ENCODE data around the gene ATG4D. TPM values are rescaled to one million over a fixed set of nuclear protein-coding genes. Genes with fewer than 3 reads are reported as not detected.
"Not testable (repeated sequence)": the region's sequence is repeated elsewhere in the genome, so short reads cannot be mapped to it uniquely, and the experiment has no call there.

ATG4D gene
- total RNA-seq, 1 donor from 2014 or later, result 30.9 TPM

- Mint-ChIP-seq H3K27me3 (ENCODE audit: unreplicated experiment) (no peaks in the 10 kb centered on the region), H3K36me3 (ENCODE audit: unreplicated experiment) (no peaks in the 10 kb centered on the region), H3K27ac (ENCODE audit: unreplicated experiment) (peak overlapping the region; percentile 79), H3K4me3 (ENCODE audit: unreplicated experiment) (no peak overlapping the region), H3K9me3 (ENCODE audit: unreplicated experiment) (peaks cover 3% of the 10 kb centered on the region), H3K4me1 (ENCODE audit: unreplicated experiment) (peaks cover 15% of the 10 kb centered on the region)
- no peak for TF ChIP-seq CTCF (IDR thresholded peaks at IDR 0.05)
- no peak for DNase-seq (ENCODE audit: extremely low spot score, unreplicated experiment)
Observed at GRCh38 chr19:10532457-10532856, 11.2 kb upstream of the ATG4D start.

- Mint-ChIP-seq H3K27me3 (ENCODE audit: unreplicated experiment) (no peaks in the 10 kb centered on the region), H3K4me3 (ENCODE audit: unreplicated experiment) (no peak overlapping the region)
- no peak for DNase-seq (ENCODE audit: extremely low spot score, unreplicated experiment)
Observed at GRCh38 chr19:10533646-10534386, 9.9 kb upstream of the ATG4D start.

GRCh38 chr19:10535613-10536012 lies 8.1 kb upstream of the ATG4D start:
- no peak overlapping the region for H3K27ac Mint-ChIP-seq (ENCODE audit: unreplicated experiment)
- H3K4me3 Mint-ChIP-seq (ENCODE audit: unreplicated experiment), result no peak overlapping the region
- peaks cover 3% of the 10 kb centered on the region for H3K9me3 Mint-ChIP-seq (ENCODE audit: unreplicated experiment)
- no peaks in the 10 kb centered on the region for H3K36me3 Mint-ChIP-seq (ENCODE audit: unreplicated experiment)
- peaks cover 15% of the 10 kb centered on the region for H3K4me1 Mint-ChIP-seq (ENCODE audit: unreplicated experiment)
- H3K27me3 Mint-ChIP-seq (ENCODE audit: unreplicated experiment), result no peaks in the 10 kb centered on the region
- DNase-seq (ENCODE audit: extremely low spot score, unreplicated experiment), result no peak
- no peak for TF ChIP-seq CTCF (IDR thresholded peaks at IDR 0.05)

More at GRCh38 chr19:10533646-10534386, 9.9 kb upstream of the ATG4D start:
- H3K27ac Mint-ChIP-seq (ENCODE audit: unreplicated experiment), result peak overlapping the region; percentile 79
- peaks cover 15% of the 10 kb centered on the region for H3K4me1 Mint-ChIP-seq (ENCODE audit: unreplicated experiment)
- H3K9me3 Mint-ChIP-seq (ENCODE audit: unreplicated experiment), result peaks cover 3% of the 10 kb centered on the region
- TF ChIP-seq CTCF (IDR thresholded peaks at IDR 0.05), result no peak
- no peaks in the 10 kb centered on the region for H3K36me3 Mint-ChIP-seq (ENCODE audit: unreplicated experiment)

- no peak overlapping the region for H3K4me3 Mint-ChIP-seq (ENCODE audit: unreplicated experiment)
- H3K4me1 Mint-ChIP-seq (ENCODE audit: unreplicated experiment), result peaks cover 16% of the 10 kb centered on the region
- no peak overlapping the region for H3K27ac Mint-ChIP-seq (ENCODE audit: unreplicated experiment)
- no peaks in the 10 kb centered on the region for H3K9me3 Mint-ChIP-seq (ENCODE audit: unreplicated experiment)
- DNase-seq (ENCODE audit: extremely low spot score, unreplicated experiment), result no peak
- no peaks in the 10 kb centered on the region for H3K27me3 Mint-ChIP-seq (ENCODE audit: unreplicated experiment)
- no peaks in the 10 kb centered on the region for H3K36me3 Mint-ChIP-seq (ENCODE audit: unreplicated experiment)
- TF ChIP-seq CTCF (IDR thresholded peaks at IDR 0.05), result no peak
Observed at GRCh38 chr19:10537668-10538067, 6.0 kb upstream of the ATG4D start.

- no peak for TF ChIP-seq CTCF (IDR thresholded peaks at IDR 0.05)
- DNase-seq (ENCODE audit: extremely low spot score, unreplicated experiment), result no peak
- Mint-ChIP-seq H3K27me3 (ENCODE audit: unreplicated experiment) (no peaks in the 10 kb centered on the region), H3K9me3 (ENCODE audit: unreplicated experiment) (no peaks in the 10 kb centered on the region), H3K36me3 (ENCODE audit: unreplicated experiment) (no peaks in the 10 kb centered on the region), H3K4me3 (ENCODE audit: unreplicated experiment) (no peak overlapping the region), H3K4me1 (ENCODE audit: unreplicated experiment) (peaks cover 10% of the 10 kb centered on the region), H3K27ac (ENCODE audit: unreplicated experiment) (no peak overlapping the region)
Observed at GRCh38 chr19:10538204-10538983, 5.3 kb upstream of the ATG4D start.

- not testable (repeated sequence) for H3K4me3 Mint-ChIP-seq (ENCODE audit: unreplicated experiment); DNase-seq (ENCODE audit: extremely low spot score, unreplicated experiment); H3K36me3 Mint-ChIP-seq (ENCODE audit: unreplicated experiment); H3K9me3 Mint-ChIP-seq (ENCODE audit: unreplicated experiment); H3K4me1 Mint-ChIP-seq (ENCODE audit: unreplicated experiment); H3K27me3 Mint-ChIP-seq (ENCODE audit: unreplicated experiment); H3K27ac Mint-ChIP-seq (ENCODE audit: unreplicated experiment)
Observed at GRCh38 chr19:10539016-10539415, 4.7 kb upstream of the ATG4D start.

Measured in osteocyte (in vitro differentiated cells).